Osteoblast (primary cell): ENCODE data around the gene SLC25A18. TPM values are rescaled to one million over a fixed set of nuclear protein-coding genes. Genes with fewer than 3 reads are reported as not detected.

Experiments used
- DNase-seq: peaks from one replicate; pipeline ENCODE4 v3.0.0; 2011; ENCODE audit warnings: low spot score, mixed read lengths; ENCODE audit not compliant: insufficient read length; ENCODE audit errors: missing footprints
- H2AFZ ChIP-seq: 2 replicates; pipeline ENCODE4 v1.6.0; 2011; ENCODE audit warnings: mild to moderate bottlenecking, low read length
- H3K27ac ChIP-seq: 2 replicates; pipeline ENCODE4 v1.5.1; 2011; ENCODE audit warnings: mild to moderate bottlenecking, low read depth, low read length, moderate library complexity
- H3K27me3 ChIP-seq: 2 replicates; pipeline ENCODE4 v1.6.0; 2012; ENCODE audit warnings: mild to moderate bottlenecking, control low read depth, inconsistent platforms, low read length, moderate library complexity; ENCODE audit not compliant: insufficient read depth
- H3K36me3 ChIP-seq: 2 replicates; pipeline ENCODE4 v1.5.1; 2011; ENCODE audit warnings: mild to moderate bottlenecking, low read length, control low read depth, moderate library complexity; ENCODE audit not compliant: insufficient read depth
- H3K4me1 ChIP-seq: 2 replicates; pipeline ENCODE4 v1.5.1; 2011; ENCODE audit warnings: mild to moderate bottlenecking, low read length, control low read depth, moderate library complexity; ENCODE audit not compliant: insufficient read depth
- H3K4me2 ChIP-seq: 2 replicates; pipeline ENCODE4 v1.6.0; 2011; ENCODE audit warnings: mild to moderate bottlenecking, low read length; ENCODE audit not compliant: insufficient read depth
- H3K4me3 ChIP-seq: fragments of 200-600 bp; sonication (generic); 3 replicates; pipeline ENCODE4 v1.5.1; 2012; ENCODE audit warnings: mild to moderate bottlenecking, low read length, inconsistent platforms; ENCODE audit not compliant: insufficient read depth
- H3K79me2 ChIP-seq: 2 replicates; pipeline ENCODE4 v1.6.0; 2012; ENCODE audit warnings: mild to moderate bottlenecking, low read length, control low read depth, inconsistent platforms; ENCODE audit not compliant: insufficient read depth
- H3K9me3 ChIP-seq: 2 replicates; pipeline ENCODE4 v1.5.1; 2011; ENCODE audit warnings: low read depth, low read length, control low read depth
- H4K20me1 ChIP-seq: 2 replicates; pipeline ENCODE4 v1.6.0; 2012; ENCODE audit warnings: mild to moderate bottlenecking, low read length, control low read depth; ENCODE audit not compliant: insufficient read depth
- CTCF ChIP-seq: IDR thresholded peaks from 2 replicates; pipeline ENCODE4 v1.5.1; 2011; ENCODE audit warnings: mild to moderate bottlenecking, low read depth, low read length, moderate library complexity; ENCODE audit errors: extremely low read depth
- total RNA-seq: library from RNA; depleted of rRNA; stranded (reverse); fragments of >200 nt; gene quantifications from 2 replicates; pipeline ENCODE4 v1.2.3, GENCODE V29; 2012

SLC25A18 gene
- total RNA-seq, 1 donor, result not detected

- Histone ChIP-seq H3K27me3 (no peaks in the 10 kb centered on the region), H3K9me3 (no peaks in the 10 kb centered on the region), H4K20me1 (no peaks in the 10 kb centered on the region), H2AFZ (no peak overlapping the region), H3K4me1 (no peaks in the 10 kb centered on the region), H3K36me3 (no peaks in the 10 kb centered on the region), H3K79me2 (no peaks in the 10 kb centered on the region), H3K4me2 (no peak overlapping the region), H3K4me3 (no peak overlapping the region), H3K27ac (no peak overlapping the region)
- no peak for TF ChIP-seq CTCF
- peak; percentile 29 for DNase-seq
Observed at GRCh38 chr22:17549183-17549582, 14.1 kb upstream of the SLC25A18 start.

- Histone ChIP-seq H2AFZ (no peak overlapping the region), H4K20me1 (no peaks in the 10 kb centered on the region), H3K4me2 (no peak overlapping the region), H3K4me3 (no peak overlapping the region), H3K9me3 (no peaks in the 10 kb centered on the region), H3K79me2 (no peaks in the 10 kb centered on the region), H3K36me3 (no peaks in the 10 kb centered on the region), H3K4me1 (no peaks in the 10 kb centered on the region), H3K27ac (no peak overlapping the region), H3K27me3 (peaks cover 1% of the 10 kb centered on the region)
- DNase-seq, result no peak
- TF ChIP-seq CTCF, result no peak
Observed at GRCh38 chr22:17549655-17550054, 13.6 kb upstream of the SLC25A18 start.

- H2AFZ ChIP-seq, result no peak overlapping the region
- no peaks in the 10 kb centered on the region for H3K9me3 ChIP-seq
- no peaks in the 10 kb centered on the region for H3K36me3 ChIP-seq
- no peak for DNase-seq
- no peaks in the 10 kb centered on the region for H3K79me2 ChIP-seq
- no peak overlapping the region for H3K4me2 ChIP-seq
- H3K4me1 ChIP-seq, result no peaks in the 10 kb centered on the region
- H3K27ac ChIP-seq, result no peak overlapping the region
- no peaks in the 10 kb centered on the region for H4K20me1 ChIP-seq
- no peak overlapping the region for H3K4me3 ChIP-seq
- no peak for TF ChIP-seq CTCF
- peaks cover 6% of the 10 kb centered on the region for H3K27me3 ChIP-seq
Observed at GRCh38 chr22:17552737-17553136, 10.6 kb upstream of the SLC25A18 start.

GRCh38 chr22:17554814-17555213 lies 8.5 kb upstream of the SLC25A18 start:
- no peaks in the 10 kb centered on the region for H3K9me3 ChIP-seq
- no peak overlapping the region for H3K27ac ChIP-seq
- TF ChIP-seq CTCF, result no peak
- H3K79me2 ChIP-seq, result no peaks in the 10 kb centered on the region
- H3K27me3 ChIP-seq, result peaks cover 6% of the 10 kb centered on the region
- no peaks in the 10 kb centered on the region for H3K4me1 ChIP-seq
- no peak overlapping the region for H3K4me2 ChIP-seq
- H2AFZ ChIP-seq, result no peak overlapping the region
- no peak overlapping the region for H3K4me3 ChIP-seq
- H4K20me1 ChIP-seq, result no peaks in the 10 kb centered on the region
- H3K36me3 ChIP-seq, result no peaks in the 10 kb centered on the region
- no peak for DNase-seq
